CMK (cell line): ENCODE measurements around the gene SSBP1.
"Not testable (repeated sequence)": the region's sequence is repeated elsewhere in the genome, so short reads cannot be mapped to it uniquely, and the experiment has no call there.

ENCODE experiments used
- DNase-seq: peaks from one replicate; pipeline ENCODE4 v3.0.0-alpha.2; 2010; ENCODE audit warnings: low read depth

Gene SSBP1

GRCh38 chr7:141737836-141738591 lies at the start of gene SSBP1:
SSBP1 (plus strand) TSS chr7:141738358; CDS start chr7:141739167, 809 bp downstream.
- peak; percentile 79 for DNase-seq

- DNase-seq, result not testable (repeated sequence)
These were observed 48.9 kb upstream of the SSBP1 start for GRCh38 chr7:141689072-141689825.

GRCh38 chr7:141691540-141691939 lies 46.6 kb upstream of the SSBP1 start:
- DNase-seq, result no peak

DNA sequence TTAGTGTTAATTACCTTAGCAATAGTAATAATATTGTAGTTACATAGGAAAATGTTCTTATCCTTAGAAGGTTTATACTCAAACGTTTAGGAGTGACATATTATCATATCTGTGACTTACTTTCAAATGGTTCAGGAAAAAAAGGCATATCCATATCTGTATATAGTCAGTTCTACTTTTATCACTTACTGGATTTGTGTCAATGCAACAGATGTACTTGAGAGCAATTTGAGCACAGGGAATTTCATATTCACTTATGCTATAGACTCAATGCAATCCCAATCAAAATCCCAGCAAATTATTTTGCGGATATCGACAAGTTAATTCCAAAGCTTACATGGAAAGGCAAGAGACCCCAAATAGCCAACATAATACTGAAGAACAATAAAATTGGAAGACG lies 46.2 kb upstream of the SSBP1 start:
- DNase-seq, result no peak

GRCh38 chr7:141693082-141693481 lies 45.1 kb upstream of the SSBP1 start:
- DNase-seq, result no peak

DNA sequence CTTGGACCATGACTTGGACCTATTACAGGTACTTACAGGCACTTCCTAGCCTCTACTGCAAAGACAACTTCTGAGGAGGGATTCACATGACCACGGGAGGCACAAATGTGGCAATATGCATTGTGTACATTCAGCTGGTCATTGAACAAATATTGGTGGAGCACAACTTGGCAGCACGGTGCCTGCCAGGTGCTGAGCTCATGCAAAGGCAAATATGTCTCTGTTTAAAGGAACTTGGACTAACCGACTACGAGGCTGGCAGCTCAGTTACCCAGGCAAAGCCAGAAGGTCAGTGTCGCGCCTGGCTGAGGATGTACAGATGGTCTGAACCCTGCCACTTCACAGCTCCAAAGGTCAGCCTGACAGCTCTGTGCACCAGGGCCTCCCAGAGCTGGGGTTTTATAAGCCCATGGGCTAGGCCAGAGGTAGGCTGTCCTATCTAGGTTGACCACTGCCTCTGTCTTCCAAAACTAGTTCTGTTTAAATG lies 42.3 kb upstream of the SSBP1 start:
- no peak for DNase-seq

GRCh38 chr7:141696348-141696747 lies 41.8 kb upstream of the SSBP1 start:
- no peak for DNase-seq

DNA sequence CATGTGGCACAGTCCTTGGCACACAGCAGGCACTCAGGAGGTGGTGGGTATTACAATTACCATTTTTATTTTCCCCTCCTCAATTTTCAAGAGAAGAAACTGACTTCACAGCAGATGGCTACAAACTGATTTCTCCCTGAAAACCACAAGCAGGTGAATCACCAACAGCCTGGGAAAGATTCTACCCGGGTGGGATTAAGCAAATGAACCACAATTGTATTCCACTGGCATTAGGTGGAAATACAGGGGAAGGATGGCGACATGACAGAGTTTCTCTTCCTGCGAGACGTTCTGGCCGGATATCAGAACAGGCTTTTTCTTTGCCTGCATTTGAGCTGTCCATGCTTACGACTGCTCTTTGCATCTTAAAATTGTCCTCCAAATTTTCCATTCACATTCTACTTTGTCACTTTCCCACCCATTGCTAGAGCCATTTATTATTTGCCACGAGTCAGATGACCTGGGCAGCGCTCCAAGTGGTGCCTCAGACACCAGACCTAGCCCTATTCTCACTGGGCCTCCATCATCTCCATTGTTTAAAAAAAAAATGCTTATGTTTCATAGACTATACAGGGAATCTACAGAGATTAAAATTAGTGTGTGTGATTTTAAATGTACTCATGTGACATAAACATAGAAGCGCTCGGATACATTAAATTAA lies 40.8 kb upstream of the SSBP1 start:
- no peak for DNase-seq

DNA sequence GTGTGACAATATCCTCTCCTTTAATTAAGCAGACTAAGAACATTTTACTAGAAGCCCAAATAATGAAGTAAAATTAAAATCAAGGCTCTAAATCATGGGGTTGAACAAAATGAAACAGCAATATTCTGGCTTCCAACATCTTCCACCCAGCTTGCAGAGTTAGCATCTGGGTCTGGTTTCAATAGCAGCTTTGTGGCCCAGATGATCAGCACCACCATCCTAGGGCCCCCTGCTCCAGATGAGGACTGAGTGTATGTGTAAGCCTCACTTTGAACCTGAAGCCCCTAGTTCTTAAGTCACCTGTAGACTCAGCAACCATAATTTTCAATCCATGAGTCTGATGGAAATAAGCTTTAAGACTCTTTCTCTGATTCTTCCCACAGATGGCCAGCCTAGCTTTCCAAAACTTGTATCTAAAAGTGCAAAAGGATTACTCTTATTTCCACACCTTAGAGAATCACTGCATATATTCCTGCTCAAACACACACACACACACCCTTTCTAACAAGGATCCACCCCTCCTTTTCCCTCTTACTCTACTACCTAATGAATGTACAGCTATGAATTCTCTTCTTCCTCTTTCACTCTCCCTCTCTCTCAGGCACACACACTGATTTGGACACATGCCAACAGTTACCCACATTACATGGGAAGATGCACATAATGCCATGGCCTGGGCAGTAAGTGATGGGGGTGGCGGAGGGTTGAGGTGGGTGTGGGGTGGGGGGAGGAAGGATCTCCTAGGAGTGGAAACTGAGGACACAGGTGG lies 39.7 kb upstream of the SSBP1 start:
- no peak for DNase-seq

- DNase-seq, result no peak
These were observed 38.3 kb upstream of the SSBP1 start for GRCh38 chr7:141699860-141700259.

DNA sequence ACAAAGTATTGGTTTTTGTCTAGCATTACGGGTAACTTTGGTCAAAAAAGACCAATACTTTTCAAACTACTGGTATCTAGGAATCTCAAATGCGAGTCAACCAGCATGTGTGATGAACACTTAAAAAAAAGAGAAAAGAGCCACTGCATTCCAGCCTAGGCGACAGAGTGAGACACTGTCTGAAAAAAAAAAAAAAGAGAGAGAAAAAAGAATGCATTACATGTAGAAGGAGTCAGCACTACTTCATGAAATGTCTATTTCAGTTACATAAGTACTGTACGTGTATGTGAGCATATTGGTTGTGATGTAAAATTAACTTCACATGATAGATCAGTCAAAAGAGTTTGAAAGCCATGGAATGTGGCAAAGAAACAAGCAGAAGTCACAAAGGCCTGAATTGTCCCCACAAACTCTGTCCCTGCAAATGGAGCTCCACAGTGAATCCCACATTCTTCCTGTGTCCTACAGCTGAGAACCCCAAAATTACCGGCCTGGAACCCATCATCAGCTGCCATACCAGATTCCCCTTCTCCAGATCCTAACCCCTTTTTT lies 37.8 kb upstream of the SSBP1 start:
- no peak for DNase-seq

DNA sequence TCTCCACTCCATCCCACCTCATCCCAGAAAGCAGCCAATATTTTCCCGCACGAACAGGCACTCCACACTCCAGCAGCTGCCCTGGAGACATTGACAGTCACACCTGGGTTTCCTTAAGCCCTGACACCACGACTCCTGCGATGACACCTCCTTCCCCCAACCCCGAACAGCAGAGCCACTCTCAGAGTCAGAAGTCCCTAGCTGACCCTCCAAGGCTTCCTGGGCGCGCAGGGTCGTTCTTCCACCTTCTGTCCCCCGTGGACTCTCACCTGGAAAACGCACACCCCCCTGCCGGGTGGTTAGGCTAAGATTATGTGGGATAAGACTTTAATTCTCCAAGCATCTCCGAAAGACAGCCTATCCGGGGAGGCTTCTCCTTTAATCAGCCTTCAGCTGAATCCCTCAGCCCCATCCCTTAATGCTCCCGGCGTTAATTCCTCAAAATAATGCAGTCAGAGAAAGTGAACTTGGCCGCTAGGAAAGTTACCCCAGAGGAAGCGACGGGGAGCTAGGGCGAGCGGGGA lies 37.2 kb upstream of the SSBP1 start:
- no peak for DNase-seq

DNA sequence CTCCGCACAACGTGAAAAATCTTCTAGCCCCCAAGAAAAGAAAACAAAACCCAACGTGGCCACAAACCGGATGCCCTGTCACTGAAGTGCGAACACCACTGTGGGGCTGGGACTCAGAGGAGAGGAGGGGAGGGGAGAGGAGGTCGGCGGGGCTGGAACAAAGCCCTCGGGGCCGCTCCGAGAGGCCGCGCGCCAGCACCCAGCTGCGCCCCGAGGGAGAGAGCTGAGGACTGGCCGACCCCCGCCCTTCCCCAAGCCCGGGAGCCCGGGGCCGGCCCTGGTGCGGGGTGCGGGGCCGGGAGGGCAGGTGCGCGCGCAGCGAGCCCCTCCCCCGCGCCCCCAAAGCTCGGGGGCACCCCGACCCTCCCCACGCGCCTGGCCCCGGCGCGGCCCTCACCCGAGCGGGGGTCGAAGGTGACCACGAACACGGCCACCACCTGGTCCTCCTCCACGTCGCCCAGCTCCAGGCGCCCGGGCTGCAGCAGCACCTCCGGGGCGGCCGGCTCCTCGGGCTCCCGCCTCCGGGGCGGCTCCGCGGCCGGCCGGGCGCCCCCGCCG lies 36.6 kb upstream of the SSBP1 start:
- DNase-seq, result no peak

GRCh38 chr7:141702047-141702567 lies 36.1 kb upstream of the SSBP1 start, which contains the start of gene DENND11:
DENND11 (minus strand) TSS chr7:141702166; CDS start chr7:141702153, 13 bp downstream.
- DNase-seq, result no peak

DNA sequence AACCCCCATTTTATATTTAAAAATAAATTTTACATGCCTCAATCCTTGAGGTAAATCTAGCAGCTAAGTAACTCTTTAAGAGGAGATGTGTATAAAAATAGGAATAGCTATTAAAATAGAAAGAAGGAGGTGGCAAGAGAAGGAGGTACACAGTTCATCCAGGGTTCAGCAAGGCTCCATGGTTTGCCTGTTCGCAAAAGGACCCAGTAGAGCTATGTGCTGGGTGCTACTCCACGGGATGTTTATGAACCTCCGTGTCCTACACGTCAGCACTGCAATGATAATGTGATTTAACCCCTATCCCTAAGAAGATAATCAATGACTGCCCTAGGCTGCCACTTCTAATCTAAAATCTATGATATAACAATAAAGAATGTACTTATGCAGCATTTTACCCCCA lies 35.3 kb upstream of the SSBP1 start:
- no peak for DNase-seq

GRCh38 chr7:141704112-141704511 lies 34.0 kb upstream of the SSBP1 start:
- no peak for DNase-seq

- no peak for DNase-seq
These were observed 33.4 kb upstream of the SSBP1 start for GRCh38 chr7:141704741-141705140.

- DNase-seq, result no peak
These were observed 31.7 kb upstream of the SSBP1 start for GRCh38 chr7:141706239-141707064.

GRCh38 chr7:141708351-141708750 lies 29.8 kb upstream of the SSBP1 start, which contains the start of gene WEE2:
WEE2 (plus strand) TSS chr7:141708353; CDS start chr7:141708759, 406 bp downstream.
- DNase-seq, result no peak

- DNase-seq, result no peak
These were observed 28.8 kb upstream of the SSBP1 start for GRCh38 chr7:141709318-141709717.
